B cell (primary cell): ENCODE results near the gene ZFYVE16.

Experiments used
- EZH2 ChIP-seq: IDR thresholded peaks from 2 replicates; pipeline ENCODE4 v1.6.1; 2012; ENCODE audit warnings: borderline replicate concordance, low read depth, mild to moderate bottlenecking, moderate library complexity, low read length; ENCODE audit not compliant: insufficient read depth, poor library complexity, severe bottlenecking
- TF ChIP-seq, protein P1 (sequence below): fragments of 200-600 bp; IDR thresholded peaks from one replicate; pipeline ENCODE4 v1.8.0; 2022; ENCODE audit warnings: antibody characterized with exemption, mild to moderate bottlenecking

- TF ChIP-seq, protein P1, sequence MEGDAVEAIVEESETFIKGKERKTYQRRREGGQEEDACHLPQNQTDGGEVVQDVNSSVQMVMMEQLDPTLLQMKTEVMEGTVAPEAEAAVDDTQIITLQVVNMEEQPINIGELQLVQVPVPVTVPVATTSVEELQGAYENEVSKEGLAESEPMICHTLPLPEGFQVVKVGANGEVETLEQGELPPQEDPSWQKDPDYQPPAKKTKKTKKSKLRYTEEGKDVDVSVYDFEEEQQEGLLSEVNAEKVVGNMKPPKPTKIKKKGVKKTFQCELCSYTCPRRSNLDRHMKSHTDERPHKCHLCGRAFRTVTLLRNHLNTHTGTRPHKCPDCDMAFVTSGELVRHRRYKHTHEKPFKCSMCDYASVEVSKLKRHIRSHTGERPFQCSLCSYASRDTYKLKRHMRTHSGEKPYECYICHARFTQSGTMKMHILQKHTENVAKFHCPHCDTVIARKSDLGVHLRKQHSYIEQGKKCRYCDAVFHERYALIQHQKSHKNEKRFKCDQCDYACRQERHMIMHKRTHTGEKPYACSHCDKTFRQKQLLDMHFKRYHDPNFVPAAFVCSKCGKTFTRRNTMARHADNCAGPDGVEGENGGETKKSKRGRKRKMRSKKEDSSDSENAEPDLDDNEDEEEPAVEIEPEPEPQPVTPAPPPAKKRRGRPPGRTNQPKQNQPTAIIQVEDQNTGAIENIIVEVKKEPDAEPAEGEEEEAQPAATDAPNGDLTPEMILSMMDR, result no peak
- no peak for TF ChIP-seq EZH2
Observed at GRCh38 chr5:80406980-80407734, 707 bp upstream of the ZFYVE16 start.
